Measurements from ENCODE around the gene ARHGAP21.

- TF ChIP-seq CTCF (IDR thresholded peaks at IDR 0.05) (no peak), EZH2 (IDR thresholded peaks at IDR 0.05; ENCODE audit: borderline replicate concordance, insufficient read depth, low read depth, low read length, poor library complexity, severe bottlenecking) (no peak)
Observed at GRCh38 chr10:24731942-24732341, 8.3 kb upstream of the ARHGAP21 start.

Data from B cell (primary cell).